ENCODE results near the gene GNAQ.

GRCh38 chr9:77729177-77729576 is 302.4 kb downstream of the GNAQ start:
- TF ChIP-seq, protein P1, sequence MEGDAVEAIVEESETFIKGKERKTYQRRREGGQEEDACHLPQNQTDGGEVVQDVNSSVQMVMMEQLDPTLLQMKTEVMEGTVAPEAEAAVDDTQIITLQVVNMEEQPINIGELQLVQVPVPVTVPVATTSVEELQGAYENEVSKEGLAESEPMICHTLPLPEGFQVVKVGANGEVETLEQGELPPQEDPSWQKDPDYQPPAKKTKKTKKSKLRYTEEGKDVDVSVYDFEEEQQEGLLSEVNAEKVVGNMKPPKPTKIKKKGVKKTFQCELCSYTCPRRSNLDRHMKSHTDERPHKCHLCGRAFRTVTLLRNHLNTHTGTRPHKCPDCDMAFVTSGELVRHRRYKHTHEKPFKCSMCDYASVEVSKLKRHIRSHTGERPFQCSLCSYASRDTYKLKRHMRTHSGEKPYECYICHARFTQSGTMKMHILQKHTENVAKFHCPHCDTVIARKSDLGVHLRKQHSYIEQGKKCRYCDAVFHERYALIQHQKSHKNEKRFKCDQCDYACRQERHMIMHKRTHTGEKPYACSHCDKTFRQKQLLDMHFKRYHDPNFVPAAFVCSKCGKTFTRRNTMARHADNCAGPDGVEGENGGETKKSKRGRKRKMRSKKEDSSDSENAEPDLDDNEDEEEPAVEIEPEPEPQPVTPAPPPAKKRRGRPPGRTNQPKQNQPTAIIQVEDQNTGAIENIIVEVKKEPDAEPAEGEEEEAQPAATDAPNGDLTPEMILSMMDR (conservative IDR thresholded peaks at IDR 0.05 in 1 of 2, IDR thresholded peaks at IDR 0.05 in 1 of 2; ENCODE audit: extremely low read depth in 1 of 2, insufficient read depth in 1 of 2, low read depth in 1 of 2, low read length in 2 of 2), result no peak
- TF ChIP-seq EZH2 (IDR thresholded peaks at IDR 0.05; ENCODE audit: borderline replicate concordance, low read length), result no peak
